Omental fat pad (tissue), 4 donors: Measurements from ENCODE around the gene WBP11. TPM values are rescaled to one million over a fixed set of nuclear protein-coding genes. Genes with fewer than 3 reads are reported as not detected.

Experiments used
- ATAC-seq: fragments of 150-250 bp; one replicate; pipeline ENCODE4 v1.9.1; 2016; ENCODE audit warnings: mild to moderate bottlenecking, moderate library complexity; ENCODE audit not compliant: low FRiP score
- DNase-seq: peaks from one replicate; pipeline ENCODE4 v3.0.0-alpha.2; 2019; ENCODE audit warnings: low spot score
- CTCF ChIP-seq, 3 donors: fragments of 450-650 bp; IDR thresholded peaks; one replicate each; pipeline ENCODE4 v1.5.1; 2016 to 2017; ENCODE audit warnings: antibody characterized with exemption in 3 of 3, mild to moderate bottlenecking in 3 of 3, moderate library complexity in 2 of 3
- total RNA-seq, 4 donors: library from RNA; depleted of rRNA; stranded (reverse); fragments of >200 nt; gene quantifications; one replicate each; pipeline ENCODE4 v1.1.0, GENCODE V29; 2016

Gene WBP11
- total RNA-seq, 4 donors from 2014 or later: 17.2 to 29.7 (median 19.3) TPM

GRCh38 chr12:14825256-14825655, 22.0 kb upstream of the WBP11 start:
- no peak for TF ChIP-seq CTCF (IDR thresholded peaks at IDR 0.05)
- DNase-seq: no peak
- ATAC-seq: no peak

GRCh38 chr12:14824012-14824634, 20.8 kb upstream of the WBP11 start:
- no peak for ATAC-seq

GRCh38 chr12:14814014-14814413, 10.7 kb upstream of the WBP11 start, which contains the start of gene SMCO3:
TSS of gene SMCO3 (minus strand) at chr12:14814182. CDS start at chr12:14806680, 7,502 bp downstream.
- TF ChIP-seq CTCF (IDR thresholded peaks at IDR 0.05): no peak
- no peak for DNase-seq
- no peak for ATAC-seq

More at GRCh38 chr12:14824012-14824634, 20.8 kb upstream of the WBP11 start:
- no peak for DNase-seq
- no peak for TF ChIP-seq CTCF (IDR thresholded peaks at IDR 0.05)

GRCh38 chr12:14811486-14811885, 8.2 kb upstream of the WBP11 start:
- DNase-seq: no peak
- ATAC-seq: no peak
- no peak for TF ChIP-seq CTCF (IDR thresholded peaks at IDR 0.05)

GRCh38 chr12:14810953-14811483, 7.7 kb upstream of the WBP11 start:
- DNase-seq (no peak), ATAC-seq (no peak)
- TF ChIP-seq CTCF (IDR thresholded peaks at IDR 0.05): no peak

- no peak for DNase-seq
- no peak for ATAC-seq
- no peak for TF ChIP-seq CTCF (IDR thresholded peaks at IDR 0.05)
Observed at GRCh38 chr12:14810167-14810952, 7.1 kb upstream of the WBP11 start.
